ENCODE measurements around the gene TBC1D21.
A peak's percentile ranks its signal among the peaks of the same experiment; 100 is the strongest.

The TBC1D21 gene

DNA sequence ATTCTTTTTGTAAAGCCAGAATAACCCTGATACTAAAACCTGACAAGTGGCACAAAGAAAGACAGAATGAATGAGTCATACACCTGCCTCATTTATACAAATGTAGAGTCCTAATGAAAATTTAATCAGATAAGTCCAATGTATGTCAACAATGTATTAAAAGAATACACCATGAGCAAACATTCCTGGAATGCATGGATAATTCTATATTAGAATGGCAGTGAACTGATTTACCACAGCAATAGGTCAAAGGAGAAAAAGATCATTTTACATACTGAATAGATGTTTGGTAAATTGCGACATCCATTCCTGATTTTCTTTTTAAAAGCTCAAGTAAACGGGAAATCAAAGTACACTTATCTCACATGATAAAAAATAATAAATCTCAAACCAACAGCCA is 41.7 kb downstream of the TBC1D21 start:
- no peak overlapping the region for H3K9ac ChIP-seq (ENCODE audit: low read length)
- no peaks in the 10 kb centered on the region for H3K4me1 ChIP-seq (ENCODE audit: insufficient read depth, low read length)
- no peaks in the 10 kb centered on the region for H3K9me3 ChIP-seq (ENCODE audit: low read length)
- H3K36me3 ChIP-seq (ENCODE audit: insufficient read depth, low read length): no peaks in the 10 kb centered on the region
- no peaks in the 10 kb centered on the region for H3K27me3 ChIP-seq (ENCODE audit: control insufficient read depth in 1 of 2, insufficient read depth in 2 of 2, low read length in 2 of 2)
- H3K27ac ChIP-seq (ENCODE audit: low read depth, low read length): no peak overlapping the region
- no peak overlapping the region for H3K4me3 ChIP-seq (ENCODE audit: low read depth in 1 of 2, low read length in 2 of 2)

DNA sequence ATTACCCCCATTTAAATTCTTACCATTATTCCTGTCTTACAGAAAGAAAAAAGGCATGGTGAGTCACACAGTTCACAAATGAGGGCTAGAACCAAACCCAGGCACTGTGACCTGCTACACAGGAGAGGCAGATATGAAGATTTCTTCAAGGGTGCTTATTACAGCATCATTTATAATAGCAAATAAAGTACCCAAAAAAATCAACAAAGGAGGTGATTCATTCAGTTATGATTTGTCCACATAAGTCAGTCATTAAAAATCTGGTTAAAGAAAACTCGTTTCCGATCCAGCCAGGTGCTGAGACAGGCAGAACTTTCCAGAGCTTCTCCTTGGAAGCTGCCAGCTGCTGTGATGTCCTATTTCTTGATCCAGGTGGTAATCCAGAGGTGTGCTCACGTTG is 45.4 kb downstream of the TBC1D21 start:
- Histone ChIP-seq H3K36me3 (ENCODE audit: insufficient read depth, low read length) (no peaks in the 10 kb centered on the region), H3K9me3 (ENCODE audit: low read length) (no peaks in the 10 kb centered on the region), H3K27me3 (ENCODE audit: control insufficient read depth in 1 of 2, insufficient read depth in 2 of 2, low read length in 2 of 2) (no peaks in the 10 kb centered on the region), H3K4me1 (ENCODE audit: insufficient read depth, low read length) (peaks cover 28% of the 10 kb centered on the region), H3K27ac (ENCODE audit: low read depth, low read length) (no peak overlapping the region), H3K4me3 (ENCODE audit: low read depth in 1 of 2, low read length in 2 of 2) (no peak overlapping the region), H3K9ac (ENCODE audit: low read length) (no peak overlapping the region)

DNA sequence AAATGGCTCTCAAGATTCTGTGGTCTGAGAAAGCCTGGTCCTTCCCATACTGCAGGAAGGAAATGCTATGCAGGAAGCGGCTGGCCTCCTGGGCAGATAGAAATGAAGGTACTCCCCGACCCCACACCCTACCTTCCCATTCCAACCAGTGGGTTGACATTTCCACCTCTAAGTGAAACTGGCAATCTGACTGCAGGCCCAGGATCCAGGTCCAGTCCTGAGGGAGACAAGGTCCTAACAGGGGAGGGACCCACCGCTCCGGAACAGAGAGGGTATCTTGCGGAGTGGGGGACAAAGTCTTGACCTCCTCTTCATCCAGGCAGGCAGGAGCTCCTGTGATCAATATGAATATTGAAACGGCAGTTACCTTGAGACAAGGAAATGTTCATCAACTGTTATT is 46.3 kb downstream of the TBC1D21 start:
- Histone ChIP-seq H3K4me1 (ENCODE audit: insufficient read depth, low read length) (peaks cover 37% of the 10 kb centered on the region), H3K27me3 (ENCODE audit: control insufficient read depth in 1 of 2, insufficient read depth in 2 of 2, low read length in 2 of 2) (no peaks in the 10 kb centered on the region), H3K9ac (ENCODE audit: low read length) (no peak overlapping the region), H3K4me3 (ENCODE audit: low read depth in 1 of 2, low read length in 2 of 2) (no peak overlapping the region), H3K9me3 (ENCODE audit: low read length) (no peaks in the 10 kb centered on the region), H3K27ac (ENCODE audit: low read depth, low read length) (no peak overlapping the region), H3K36me3 (ENCODE audit: insufficient read depth, low read length) (no peaks in the 10 kb centered on the region)

DNA sequence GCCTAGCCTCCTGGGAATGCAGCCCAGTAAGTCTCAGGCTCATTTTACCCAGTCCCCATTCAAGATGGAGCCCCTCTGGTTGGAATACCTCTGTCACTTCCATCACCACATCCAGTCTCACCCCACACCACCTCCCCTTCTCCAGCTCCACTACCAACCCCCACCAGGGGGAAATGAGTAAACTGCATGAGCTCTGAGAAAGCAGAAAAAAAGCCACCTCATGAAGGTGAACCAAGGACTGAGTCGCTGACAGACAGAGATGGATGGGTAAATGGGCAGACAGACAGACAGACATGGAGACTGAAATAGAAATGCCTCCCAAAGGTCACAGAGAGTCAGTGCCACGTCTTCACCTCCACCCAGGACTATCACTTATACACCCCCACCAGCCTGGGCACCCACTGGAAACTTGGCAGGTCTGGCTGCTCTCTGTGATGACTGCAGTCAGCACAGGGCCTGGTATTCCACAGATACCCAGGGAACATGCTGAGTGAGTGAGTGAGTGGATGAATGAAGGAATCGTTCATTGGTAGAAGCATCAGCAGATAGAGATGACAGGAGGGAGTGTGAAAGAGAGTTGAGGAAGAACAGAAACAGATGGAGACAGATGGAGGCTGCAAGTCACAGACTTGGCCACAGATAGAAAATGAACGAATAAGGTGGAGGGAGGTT is 48.0 kb downstream of the TBC1D21 start:
- H3K9ac ChIP-seq (ENCODE audit: low read length): no peak overlapping the region
- no peaks in the 10 kb centered on the region for H3K9me3 ChIP-seq (ENCODE audit: low read length)
- H3K36me3 ChIP-seq (ENCODE audit: insufficient read depth, low read length): no peaks in the 10 kb centered on the region
- no peaks in the 10 kb centered on the region for H3K27me3 ChIP-seq (ENCODE audit: control insufficient read depth in 1 of 2, insufficient read depth in 2 of 2, low read length in 2 of 2)
- H3K27ac ChIP-seq (ENCODE audit: low read depth, low read length): no peak overlapping the region
- no peak overlapping the region for H3K4me3 ChIP-seq (ENCODE audit: low read depth in 1 of 2, low read length in 2 of 2)
- H3K4me1 ChIP-seq (ENCODE audit: insufficient read depth, low read length): peaks cover 53% of the 10 kb centered on the region

DNA sequence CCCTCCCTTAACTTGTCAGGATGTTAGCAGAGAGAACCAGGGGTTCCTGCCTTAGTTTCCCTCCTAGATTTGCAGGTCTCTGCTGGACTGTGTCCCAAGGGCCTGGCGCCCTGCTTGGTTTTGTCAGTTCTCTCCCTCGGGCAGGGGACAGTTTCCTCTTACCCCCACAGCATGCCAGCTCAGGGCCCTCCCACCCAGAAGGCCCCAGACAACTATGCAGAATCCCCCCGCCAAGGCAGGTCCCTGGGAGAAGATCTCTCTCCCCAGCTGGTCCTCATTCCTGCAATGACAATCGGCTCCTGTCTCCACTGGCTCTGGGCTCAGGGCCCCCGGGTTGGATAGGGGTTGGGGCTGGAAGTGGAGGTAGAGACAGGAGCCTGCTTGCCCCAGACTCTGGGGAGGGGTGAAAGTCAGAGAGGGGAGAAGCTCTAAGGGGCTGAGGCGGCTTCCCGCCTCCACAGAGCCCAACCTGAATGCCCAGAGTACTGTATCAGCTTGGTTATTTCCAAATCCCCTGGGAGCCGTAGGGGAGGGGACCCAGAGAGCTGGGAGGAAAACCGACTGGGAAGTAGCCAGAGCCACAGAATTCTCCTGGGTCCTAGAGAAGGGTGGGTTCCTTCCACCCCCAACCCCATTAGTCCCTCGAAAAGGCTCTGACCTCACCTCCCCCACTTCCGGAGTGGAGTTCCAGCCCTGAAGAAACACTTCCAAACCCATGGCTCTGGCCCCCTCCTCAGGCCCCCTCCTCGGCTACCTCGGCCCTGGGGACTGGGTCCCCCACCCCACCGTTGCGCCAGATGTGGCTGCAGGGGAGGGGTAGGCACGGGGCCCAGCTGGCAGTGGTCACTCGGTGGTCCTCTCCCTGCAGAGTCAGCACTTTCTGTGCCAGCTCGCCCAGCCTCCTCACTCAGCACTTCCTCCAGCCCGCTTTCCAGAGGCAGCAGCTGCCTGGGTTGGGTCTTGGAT is 49.1 kb downstream of the TBC1D21 start:
- H3K4me3 ChIP-seq (ENCODE audit: low read depth in 1 of 2, low read length in 2 of 2): peak overlapping the region; percentile 11 to 16
- no peak overlapping the region for H3K27ac ChIP-seq (ENCODE audit: low read depth, low read length)
- no peaks in the 10 kb centered on the region for H3K36me3 ChIP-seq (ENCODE audit: insufficient read depth, low read length)
- H3K9me3 ChIP-seq (ENCODE audit: low read length): no peaks in the 10 kb centered on the region
- H3K9ac ChIP-seq (ENCODE audit: low read length): peak overlapping the region; percentile 3
- H3K27me3 ChIP-seq (ENCODE audit: control insufficient read depth in 1 of 2, insufficient read depth in 2 of 2, low read length in 2 of 2): no peaks in the 10 kb centered on the region
- peaks cover 58% of the 10 kb centered on the region for H3K4me1 ChIP-seq (ENCODE audit: insufficient read depth, low read length)

DNA sequence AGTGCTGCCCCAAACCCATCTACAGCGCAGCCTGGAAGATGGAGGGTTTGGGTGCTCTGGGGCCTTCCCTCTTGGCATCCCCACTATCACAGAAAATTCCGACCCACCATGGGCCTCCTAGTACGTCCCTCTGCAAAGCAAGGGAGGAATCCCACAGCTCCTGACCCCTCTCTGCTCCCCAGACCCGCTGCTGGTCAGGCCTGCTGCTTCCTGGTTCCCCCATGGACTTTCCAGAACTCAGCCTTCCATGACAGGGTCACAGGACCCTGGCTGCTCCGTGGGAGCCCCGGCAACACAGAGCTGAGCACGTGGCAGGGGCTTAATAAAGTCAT is 49.8 kb downstream of the TBC1D21 start:
- Histone ChIP-seq H3K4me3 (ENCODE audit: low read depth in 1 of 2, low read length in 2 of 2) (no peak overlapping the region), H3K9me3 (ENCODE audit: low read length) (no peaks in the 10 kb centered on the region), H3K4me1 (ENCODE audit: insufficient read depth, low read length) (peaks cover 60% of the 10 kb centered on the region), H3K36me3 (ENCODE audit: insufficient read depth, low read length) (no peaks in the 10 kb centered on the region), H3K27me3 (ENCODE audit: control insufficient read depth in 1 of 2, insufficient read depth in 2 of 2, low read length in 2 of 2) (no peaks in the 10 kb centered on the region), H3K9ac (ENCODE audit: low read length) (peak overlapping the region; percentile 3), H3K27ac (ENCODE audit: low read depth, low read length) (peak overlapping the region; percentile 62)

DNA sequence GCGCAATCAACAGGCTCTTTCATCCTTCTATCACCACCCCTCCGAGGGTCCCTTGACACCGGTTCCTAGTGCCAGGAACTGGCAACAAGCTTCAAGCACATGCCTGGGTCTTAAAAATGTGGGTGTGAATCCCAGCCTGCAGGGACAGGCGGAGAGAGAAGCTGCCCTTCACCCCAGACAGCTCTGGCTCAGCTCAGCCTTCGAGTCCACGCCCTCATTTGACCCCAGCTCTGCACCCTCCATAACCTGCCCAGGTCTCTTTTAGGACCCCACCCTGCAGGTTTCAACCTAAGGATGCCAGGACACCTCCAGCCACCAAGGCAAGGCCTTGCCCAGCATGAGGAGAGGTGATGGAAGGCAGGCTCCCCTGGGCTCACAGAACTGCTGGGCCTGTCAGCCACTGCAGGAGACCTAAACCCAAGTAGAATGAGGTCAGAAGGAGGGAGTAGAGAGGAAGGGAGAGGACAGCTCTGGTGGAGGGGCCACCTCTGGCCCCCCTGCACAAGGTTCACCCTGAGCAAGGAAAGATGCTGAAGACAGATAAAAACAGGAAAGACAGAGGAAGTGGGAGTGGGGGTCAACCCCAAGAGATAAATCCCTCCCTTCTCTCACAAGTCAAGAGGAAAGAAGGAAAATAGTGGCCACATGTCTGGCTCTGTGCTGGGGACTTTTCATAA is 50.3 kb downstream of the TBC1D21 start:
- H3K9ac ChIP-seq (ENCODE audit: low read length): peak overlapping the region; percentile 33
- H3K36me3 ChIP-seq (ENCODE audit: insufficient read depth, low read length): no peaks in the 10 kb centered on the region
- no peaks in the 10 kb centered on the region for H3K9me3 ChIP-seq (ENCODE audit: low read length)
- no peak overlapping the region for H3K4me3 ChIP-seq (ENCODE audit: low read depth in 1 of 2, low read length in 2 of 2)
- no peaks in the 10 kb centered on the region for H3K27me3 ChIP-seq (ENCODE audit: control insufficient read depth in 1 of 2, insufficient read depth in 2 of 2, low read length in 2 of 2)
- H3K4me1 ChIP-seq (ENCODE audit: insufficient read depth, low read length): peaks cover 62% of the 10 kb centered on the region
- peak overlapping the region; percentile 62 for H3K27ac ChIP-seq (ENCODE audit: low read depth, low read length)

DNA sequence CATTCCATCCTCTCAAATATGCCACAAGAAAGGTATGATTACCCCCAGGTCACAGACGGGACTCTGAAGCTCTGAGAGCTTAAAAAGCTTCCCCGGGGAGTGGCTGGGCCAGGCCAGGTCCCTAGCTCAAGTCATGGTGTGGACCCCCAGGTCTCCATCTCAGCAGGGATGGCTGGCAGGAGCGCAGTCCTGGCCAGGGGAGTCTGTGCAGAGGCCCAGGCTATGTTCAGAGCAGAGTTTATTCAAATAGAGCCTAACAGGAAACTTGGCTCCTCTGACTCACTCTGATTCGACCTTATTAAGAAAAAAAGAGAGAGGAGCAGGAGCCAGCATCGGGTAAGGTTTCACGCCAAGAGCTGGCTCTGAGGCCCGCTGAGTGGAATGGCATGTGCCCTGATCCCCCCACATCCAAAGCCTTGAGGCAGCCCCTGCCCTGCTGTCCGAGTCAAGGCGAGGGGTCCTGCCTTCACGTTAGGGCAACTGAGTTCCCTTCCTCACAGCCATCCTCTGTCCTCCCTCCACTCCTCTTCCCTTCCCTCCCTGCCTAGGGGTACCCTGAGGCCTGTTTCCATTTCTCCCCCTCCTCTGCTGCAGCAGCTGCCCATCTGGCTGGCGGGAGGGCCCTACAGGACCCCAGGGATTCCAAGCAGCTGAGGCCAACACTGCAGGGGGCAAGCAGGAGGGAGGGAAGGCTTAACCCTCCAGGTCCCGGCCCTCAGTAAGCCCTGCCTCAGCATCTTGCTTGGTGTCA is 51.0 kb downstream of the TBC1D21 start:
- no peaks in the 10 kb centered on the region for H3K9me3 ChIP-seq (ENCODE audit: low read length)
- H3K27me3 ChIP-seq (ENCODE audit: control insufficient read depth in 1 of 2, insufficient read depth in 2 of 2, low read length in 2 of 2): no peaks in the 10 kb centered on the region
- H3K9ac ChIP-seq (ENCODE audit: low read length): peak overlapping the region; percentile 33
- peaks cover 70% of the 10 kb centered on the region for H3K4me1 ChIP-seq (ENCODE audit: insufficient read depth, low read length)
- H3K36me3 ChIP-seq (ENCODE audit: insufficient read depth, low read length): no peaks in the 10 kb centered on the region
- H3K27ac ChIP-seq (ENCODE audit: low read depth, low read length): peak overlapping the region; percentile 62
- no peak overlapping the region for H3K4me3 ChIP-seq (ENCODE audit: low read depth in 1 of 2, low read length in 2 of 2)

DNA sequence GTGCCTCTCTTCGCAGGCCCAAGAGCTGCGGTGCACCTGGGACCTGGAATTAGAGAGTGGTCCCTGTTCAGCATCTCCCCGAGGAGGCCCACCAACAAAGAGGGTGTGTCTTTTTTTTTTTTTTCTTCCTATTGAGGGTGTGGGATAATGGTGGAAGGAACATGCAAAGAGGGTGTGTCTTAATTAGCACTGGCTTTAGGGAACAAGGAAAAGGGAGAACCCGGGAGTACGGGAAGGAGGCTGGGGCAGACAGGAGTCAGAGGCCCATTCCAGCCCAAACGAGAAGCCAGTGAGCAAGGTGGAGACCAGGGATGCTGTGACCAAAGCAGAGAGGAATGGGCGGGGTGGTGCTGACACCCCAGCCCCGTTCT is 52.5 kb downstream of the TBC1D21 start:
- no peaks in the 10 kb centered on the region for H3K36me3 ChIP-seq (ENCODE audit: insufficient read depth, low read length)
- peak overlapping the region in 1 of 2 donors; percentile 74 for H3K4me3 ChIP-seq (ENCODE audit: low read depth in 1 of 2, low read length in 2 of 2)
- peaks cover 84% of the 10 kb centered on the region for H3K4me1 ChIP-seq (ENCODE audit: insufficient read depth, low read length)
- no peak overlapping the region for H3K9ac ChIP-seq (ENCODE audit: low read length)
- H3K9me3 ChIP-seq (ENCODE audit: low read length): no peaks in the 10 kb centered on the region
- H3K27me3 ChIP-seq (ENCODE audit: control insufficient read depth in 1 of 2, insufficient read depth in 2 of 2, low read length in 2 of 2): no peaks in the 10 kb centered on the region
- H3K27ac ChIP-seq (ENCODE audit: low read depth, low read length): peak overlapping the region; percentile 91

DNA sequence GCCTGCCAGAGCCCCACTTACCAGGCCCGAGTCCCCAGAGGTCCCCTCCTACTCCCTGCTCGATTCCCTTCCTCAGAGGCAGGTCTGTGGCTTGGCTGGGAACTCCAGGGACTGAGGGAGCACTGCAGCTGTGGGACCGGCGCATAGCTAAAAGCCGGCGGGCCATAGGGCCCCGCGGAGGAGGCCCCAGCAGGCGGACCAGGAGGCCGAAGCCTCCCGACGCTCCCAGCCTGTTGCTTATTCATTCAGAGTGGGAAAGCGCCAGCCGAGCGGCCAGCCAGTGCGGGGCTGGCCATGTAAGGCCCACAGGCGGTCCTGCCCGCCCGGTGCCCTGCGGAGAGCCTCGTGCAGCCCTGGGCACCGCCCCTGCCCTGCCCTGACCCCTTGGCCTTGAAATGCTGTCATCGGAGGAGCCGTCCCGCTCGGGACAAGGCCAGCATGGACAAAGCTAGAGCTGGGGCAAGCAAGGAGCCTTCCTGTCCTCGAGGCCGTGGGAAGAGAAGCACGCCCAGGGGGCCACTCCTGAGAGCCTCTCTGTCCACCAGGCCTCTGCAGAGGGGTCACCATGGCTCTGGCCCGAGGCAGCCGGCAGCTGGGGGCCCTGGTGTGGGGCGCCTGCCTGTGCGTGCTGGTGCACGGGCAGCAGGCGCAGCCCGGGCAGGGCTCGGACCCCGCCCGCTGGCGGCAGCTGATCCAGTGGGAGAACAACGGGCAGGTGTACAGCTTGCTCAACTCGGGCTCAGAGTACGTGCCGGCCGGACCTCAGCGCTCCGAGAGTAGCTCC is 53.0 kb downstream of the TBC1D21 start, which contains the start of gene LOXL1:
Gene LOXL1 (plus strand): TSS at position 244 of the 784 bp plus-strand sequence. CDS start 322 bp downstream, at position 566.
- Histone ChIP-seq H3K27me3 (ENCODE audit: control insufficient read depth in 1 of 2, insufficient read depth in 2 of 2, low read length in 2 of 2) (no peaks in the 10 kb centered on the region), H3K4me3 (ENCODE audit: low read depth in 1 of 2, low read length in 2 of 2) (peak within 1 kb of the TSS; percentile 63 to 74), H3K4me1 (ENCODE audit: insufficient read depth, low read length) (peaks cover 85% of the 10 kb centered on the region), H3K27ac (ENCODE audit: low read depth, low read length) (peak within 1 kb of the TSS; percentile 91), H3K36me3 (ENCODE audit: insufficient read depth, low read length) (no peaks in the 10 kb centered on the region), H3K9me3 (ENCODE audit: low read length) (no peaks in the 10 kb centered on the region), H3K9ac (ENCODE audit: low read length) (peak within 1 kb of the TSS; percentile 15)
